SK-N-SH (cell line): ENCODE data around the gene FAM120B. TPM values are rescaled to one million over a fixed set of nuclear protein-coding genes. Genes with fewer than 3 reads are reported as not detected.
"Not testable (repeated sequence)": the region's sequence is repeated elsewhere in the genome, so short reads cannot be mapped to it uniquely, and the experiment has no call there.

Experiments
- CTCF ChIA-PET: fragments of 300-600, 350-600 bp; formaldehyde crosslinking; extraction: SDS; loops from one replicate; lab custom pipeline; 2021; lab: Yijun Ruan, JAX
- POLR2A ChIA-PET: fragments of 350-600 bp; sonication (Branson Sonifier 250); formaldehyde crosslinking; extraction: SDS; loops from one replicate; lab custom pipeline; 2020; ENCODE audit warnings: antibody characterized with exemption, inconsistent platforms; lab: Yijun Ruan, JAX
- DNase-seq: peaks from one replicate; pipeline ENCODE4 v3.0.0; 2012
- H2AFZ ChIP-seq: fragments of 200-600 bp; sonication (generic); 2 replicates; pipeline ENCODE4 v1.8.1; 2016; ENCODE audit warnings: antibody characterized with exemption, mild to moderate bottlenecking, low read depth
- H3F3A ChIP-seq: fragments of 200-600 bp; sonication (generic); replicated peaks from 2 replicates; pipeline ENCODE3; 2016; ENCODE audit warnings: antibody characterized with exemption, mild to moderate bottlenecking; ENCODE audit not compliant: insufficient read depth
- H3K27ac ChIP-seq, 2 experiments: fragments of 200-500 bp in 1 of 2; fragments of 200-600 bp in 1 of 2; sonication (Bioruptor generic) in 1 of 2; sonication (generic), shearing (Covaris generic) in 1 of 2; 2 replicates each; pipeline versions ENCODE4 v1.5.1 to v1.6.1; 2014 to 2016; ENCODE audit warnings: low read depth in 2 of 2, inconsistent platforms in 1 of 2, low read length in 1 of 2, mild to moderate bottlenecking in 1 of 2, mixed read lengths in 1 of 2
- H3K27me3 ChIP-seq: fragments of 200-600 bp; sonication (generic), shearing (Covaris generic); 2 replicates; pipeline ENCODE4 v1.6.1; 2016; ENCODE audit warnings: mixed run types; ENCODE audit not compliant: insufficient read depth
- H3K36me3 ChIP-seq, 2 experiments: fragments of 200-500 bp in 1 of 2; fragments of 200-600 bp in 1 of 2; sonication (Bioruptor generic) in 1 of 2; sonication (generic) in 1 of 2; replicated peaks in 1 of 2; 2 replicates each; pipeline versions ENCODE3 to v1.5.1; 2014 to 2016; ENCODE audit warnings: low read length in 1 of 2, mild to moderate bottlenecking in 1 of 2; ENCODE audit not compliant: insufficient read depth in 2 of 2, control insufficient read depth in 1 of 2
- H3K4me1 ChIP-seq, 2 experiments: fragments of 200-500 bp in 1 of 2; fragments of 200-600 bp in 1 of 2; sonication (Bioruptor generic) in 1 of 2; sonication (generic), shearing (Covaris generic) in 1 of 2; 2 replicates each; pipeline versions ENCODE4 v1.5.1 to v1.6.1; 2014 to 2016; ENCODE audit warnings: low read depth in 1 of 2, low read length in 1 of 2, mixed run types in 1 of 2; ENCODE audit not compliant: insufficient read depth in 2 of 2, control insufficient read depth in 1 of 2
- H3K4me2 ChIP-seq: fragments of 200-600 bp; sonication (generic), shearing (Covaris generic); 2 replicates; pipeline ENCODE4 v1.6.1; 2017; ENCODE audit warnings: mixed run types
- H3K4me3 ChIP-seq, 2 experiments: fragments of 200-500 bp in 1 of 2; fragments of 200-600 bp in 1 of 2; sonication (Bioruptor generic) in 1 of 2; sonication (generic), shearing (Covaris generic) in 1 of 2; 2 replicates each; pipeline versions ENCODE4 v1.5.1 to v1.8.1; 2014 to 2016; ENCODE audit warnings: low read depth in 2 of 2, inconsistent platforms in 1 of 2, low read length in 1 of 2, mild to moderate bottlenecking in 1 of 2, mixed read lengths in 1 of 2, moderate library complexity in 1 of 2
- H3K79me2 ChIP-seq: fragments of 200-600 bp; sonication (generic); 2 replicates; pipeline ENCODE4 v1.8.1; 2017; ENCODE audit warnings: mild to moderate bottlenecking; ENCODE audit not compliant: insufficient read depth
- H3K9ac ChIP-seq: fragments of 200-600 bp; sonication (generic); 2 replicates; pipeline ENCODE4 v1.6.1; 2017; ENCODE audit warnings: mixed run types
- H3K9me2 ChIP-seq: fragments of 200-600 bp; sonication (generic); 2 replicates; pipeline ENCODE4 v1.6.1; 2017; ENCODE audit warnings: mixed run types
- H3K9me3 ChIP-seq: fragments of 200-600 bp; sonication (generic); 2 replicates; pipeline ENCODE4 v1.6.1; 2017; ENCODE audit warnings: mixed run types, mild to moderate bottlenecking, moderate library complexity
- H4K20me1 ChIP-seq: fragments of 200-600 bp; sonication (generic); 2 replicates; pipeline ENCODE4 v1.6.1; 2017; ENCODE audit warnings: mild to moderate bottlenecking, mixed run types; ENCODE audit not compliant: insufficient read depth
- FOXJ3 ChIP-seq: sonication (generic); formaldehyde crosslinking; IDR thresholded peaks from 2 replicates; pipeline ENCODE4 v1.5.1; 2020; ENCODE audit warnings: mild to moderate bottlenecking, missing genetic modification reagents
- JUND ChIP-seq: IDR thresholded peaks from 2 replicates; pipeline ENCODE4 v1.4.0; 2012
- MEF2A ChIP-seq: IDR thresholded peaks from 2 replicates; pipeline ENCODE4 v1.4.0; 2012; ENCODE audit warnings: low read depth, borderline replicate concordance
- NRF1 ChIP-seq: IDR thresholded peaks from 2 replicates; pipeline ENCODE4 v1.6.1; 2012; ENCODE audit warnings: low read depth, mild to moderate bottlenecking, low read length
- RAD21 ChIP-seq: IDR thresholded peaks from 2 replicates; pipeline ENCODE4 v1.6.1; 2012; ENCODE audit warnings: mild to moderate bottlenecking, low read length
- RXRA ChIP-seq: IDR thresholded peaks from 2 replicates; pipeline ENCODE4 v1.4.0; 2012; ENCODE audit warnings: low read depth, mild to moderate bottlenecking, borderline replicate concordance
- SIN3A ChIP-seq: IDR thresholded peaks from 2 replicates; pipeline ENCODE4 v1.6.1; 2012; ENCODE audit warnings: low read depth, mild to moderate bottlenecking, low read length, moderate library complexity, borderline replicate concordance
- TAF1 ChIP-seq: IDR thresholded peaks from 2 replicates; pipeline ENCODE4 v1.6.1; 2012; ENCODE audit warnings: low read depth, mild to moderate bottlenecking, low read length, moderate library complexity, borderline replicate concordance
- WGBS: methylation state at CpG from one replicate; pipeline ENCODE4 v1.1.6; 2017; ENCODE audit warnings: low lambda C conversion rate; 5-methylcytosine and 5-hydroxymethylcytosine counted together
- polyA plus RNA-seq, 3 experiments: library from polyadenylated mRNA; depleted of rRNA; stranded (reverse); fragments of >200 nt; gene quantifications; 2 replicates each; pipeline ENCODE4 v1.2.3, GENCODE V29; 2012
- TF ChIP-seq, protein P1 (sequence below): fragments of 150-350 bp; IDR thresholded peaks from 2 replicates; pipeline ENCODE4 v1.6.1; 2016; ENCODE audit warnings: mild to moderate bottlenecking, low read depth, low read length
- TF ChIP-seq, protein P2 (sequence below): fragments of 200-600 bp; sonication (generic); IDR thresholded peaks from 2 replicates; pipeline ENCODE4 v1.6.1; 2017; ENCODE audit warnings: antibody characterized with exemption, mild to moderate bottlenecking, moderate library complexity
- TF ChIP-seq, protein P3 (sequence below): fragments of 150-350 bp; IDR thresholded peaks from 2 replicates; pipeline ENCODE4 v1.6.1; 2017; ENCODE audit warnings: antibody characterized with exemption, low read length, low read depth, borderline replicate concordance

Gene FAM120B
- polyA plus RNA-seq, 1 of the 3 experiments (the other 2 are of a cell fraction) = 7.7 TPM

DNA sequence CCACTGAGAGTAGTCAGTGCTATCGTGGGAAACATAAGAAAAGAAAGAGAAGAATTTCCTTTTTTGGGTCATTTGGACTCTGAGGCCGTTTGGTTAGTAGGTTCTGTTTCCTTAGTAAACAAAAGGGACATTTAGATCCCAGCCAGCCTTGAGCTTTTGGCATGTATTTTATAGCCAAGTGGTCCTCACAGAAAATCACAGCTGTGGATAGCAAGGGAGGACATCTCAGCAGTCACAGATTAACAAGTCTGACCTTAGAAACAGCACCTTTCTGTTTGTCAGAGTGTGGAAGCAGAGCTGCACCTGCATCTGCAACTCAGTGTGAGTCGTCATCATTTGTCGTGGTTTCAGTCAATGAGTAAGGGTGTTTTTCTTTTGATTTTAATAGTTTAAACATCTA lies 40.5 kb downstream of the FAM120B start:
- H3K79me2 ChIP-seq = peaks cover 29% of the 10 kb centered on the region; the same call in 1 of the 2 replicates
- no peak overlapping the region for H2AFZ ChIP-seq
- no peaks in the 10 kb centered on the region for H3K9me2 ChIP-seq
- H4K20me1 ChIP-seq = 0 out of 2 replicates have a peak, but pooled peaks cover 5% of the 10 kb centered on the region
- peaks cover 50 to 70% of the 10 kb centered on the region in 2 experiments for H3K36me3 ChIP-seq
- DNase-seq = no peak
- no peaks in the 10 kb centered on the region; a peak in 2 of 4 replicates for H3K4me1 ChIP-seq
- H3K4me2 ChIP-seq = no peak overlapping the region
- H3K9me3 ChIP-seq = no peaks in the 10 kb centered on the region
- H3K27me3 ChIP-seq = no peaks in the 10 kb centered on the region
- H3K9ac ChIP-seq = no peak overlapping the region
- H3K4me3 ChIP-seq = no peak overlapping the region
- ChIA-PET CTCF (interaction anchor here (0.6 kb wide), 1 partner anchor 12 kb away, joined by 4 read pairs; no protein-coding TSS in a partner anchor), POLR2A (no interaction called here)
- WGBS = 96% methylated on average over 4 of the region's 4 CpGs
- H3F3A ChIP-seq = no peaks in the 10 kb centered on the region
- TF ChIP-seq, protein P1, sequence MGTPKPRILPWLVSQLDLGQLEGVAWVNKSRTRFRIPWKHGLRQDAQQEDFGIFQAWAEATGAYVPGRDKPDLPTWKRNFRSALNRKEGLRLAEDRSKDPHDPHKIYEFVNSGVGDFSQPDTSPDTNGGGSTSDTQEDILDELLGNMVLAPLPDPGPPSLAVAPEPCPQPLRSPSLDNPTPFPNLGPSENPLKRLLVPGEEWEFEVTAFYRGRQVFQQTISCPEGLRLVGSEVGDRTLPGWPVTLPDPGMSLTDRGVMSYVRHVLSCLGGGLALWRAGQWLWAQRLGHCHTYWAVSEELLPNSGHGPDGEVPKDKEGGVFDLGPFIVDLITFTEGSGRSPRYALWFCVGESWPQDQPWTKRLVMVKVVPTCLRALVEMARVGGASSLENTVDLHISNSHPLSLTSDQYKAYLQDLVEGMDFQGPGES = no peak
- TF ChIP-seq, protein P2, sequence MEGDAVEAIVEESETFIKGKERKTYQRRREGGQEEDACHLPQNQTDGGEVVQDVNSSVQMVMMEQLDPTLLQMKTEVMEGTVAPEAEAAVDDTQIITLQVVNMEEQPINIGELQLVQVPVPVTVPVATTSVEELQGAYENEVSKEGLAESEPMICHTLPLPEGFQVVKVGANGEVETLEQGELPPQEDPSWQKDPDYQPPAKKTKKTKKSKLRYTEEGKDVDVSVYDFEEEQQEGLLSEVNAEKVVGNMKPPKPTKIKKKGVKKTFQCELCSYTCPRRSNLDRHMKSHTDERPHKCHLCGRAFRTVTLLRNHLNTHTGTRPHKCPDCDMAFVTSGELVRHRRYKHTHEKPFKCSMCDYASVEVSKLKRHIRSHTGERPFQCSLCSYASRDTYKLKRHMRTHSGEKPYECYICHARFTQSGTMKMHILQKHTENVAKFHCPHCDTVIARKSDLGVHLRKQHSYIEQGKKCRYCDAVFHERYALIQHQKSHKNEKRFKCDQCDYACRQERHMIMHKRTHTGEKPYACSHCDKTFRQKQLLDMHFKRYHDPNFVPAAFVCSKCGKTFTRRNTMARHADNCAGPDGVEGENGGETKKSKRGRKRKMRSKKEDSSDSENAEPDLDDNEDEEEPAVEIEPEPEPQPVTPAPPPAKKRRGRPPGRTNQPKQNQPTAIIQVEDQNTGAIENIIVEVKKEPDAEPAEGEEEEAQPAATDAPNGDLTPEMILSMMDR = no peak
- TF ChIP-seq RXRA (no peak), SIN3A (no peak), NRF1 (no peak), RAD21 (no peak)
- TF ChIP-seq, protein P3, sequence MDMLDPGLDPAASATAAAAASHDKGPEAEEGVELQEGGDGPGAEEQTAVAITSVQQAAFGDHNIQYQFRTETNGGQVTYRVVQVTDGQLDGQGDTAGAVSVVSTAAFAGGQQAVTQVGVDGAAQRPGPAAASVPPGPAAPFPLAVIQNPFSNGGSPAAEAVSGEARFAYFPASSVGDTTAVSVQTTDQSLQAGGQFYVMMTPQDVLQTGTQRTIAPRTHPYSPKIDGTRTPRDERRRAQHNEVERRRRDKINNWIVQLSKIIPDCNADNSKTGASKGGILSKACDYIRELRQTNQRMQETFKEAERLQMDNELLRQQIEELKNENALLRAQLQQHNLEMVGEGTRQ = no peak
- H3K27ac ChIP-seq = no peak overlapping the region

DNA sequence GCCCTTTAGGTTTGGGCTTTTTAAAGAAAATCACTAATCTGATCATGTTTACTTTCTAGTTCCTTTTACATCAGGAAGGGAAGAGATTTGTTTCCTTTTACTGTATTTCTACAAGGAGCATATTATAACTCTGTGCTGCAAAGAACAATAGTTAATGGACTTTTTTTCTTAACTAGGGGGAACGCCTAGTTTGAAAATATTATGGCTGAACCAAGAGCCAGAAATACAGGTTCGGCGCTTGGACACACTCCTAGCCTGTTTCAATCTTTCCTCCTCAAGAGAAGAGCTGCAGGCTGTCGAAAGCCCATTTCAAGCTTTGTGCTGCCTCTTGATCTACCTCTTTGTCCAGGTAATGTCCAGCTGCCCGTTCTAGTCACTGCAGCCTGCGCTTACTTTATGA lies 41.4 kb downstream of the FAM120B start:
- H3K9ac ChIP-seq = no peak overlapping the region
- H3K9me2 ChIP-seq = no peaks in the 10 kb centered on the region
- no peaks in the 10 kb centered on the region for H3K27me3 ChIP-seq
- no peak for DNase-seq
- peaks cover 21% of the 10 kb centered on the region; the same call in 1 of the 2 replicates for H3K79me2 ChIP-seq
- ChIA-PET POLR2A (no interaction called here), CTCF (no interaction called here)
- H3K4me2 ChIP-seq = no peak overlapping the region
- H3K36me3 ChIP-seq = peaks cover 50 to 63% of the 10 kb centered on the region in 2 experiments
- no peaks in the 10 kb centered on the region for H3F3A ChIP-seq
- no peaks in the 10 kb centered on the region for H3K9me3 ChIP-seq
- 96% methylated on average over 6 of the region's 6 CpGs for WGBS
- 0 out of 2 replicates have a peak, but pooled peaks cover 5% of the 10 kb centered on the region for H4K20me1 ChIP-seq
- no peak overlapping the region for H2AFZ ChIP-seq
- no peak overlapping the region for H3K27ac ChIP-seq
- no peak for TF ChIP-seq JUND
- TF ChIP-seq SIN3A = no peak
- TF ChIP-seq FOXJ3 (CRISPR knock-in tag) = no peak
- TF ChIP-seq TAF1 = no peak
- no peak for TF ChIP-seq MEF2A
- TF ChIP-seq RAD21 = no peak
- H3K4me3 ChIP-seq = no peak overlapping the region
- no peaks in the 10 kb centered on the region; a peak in 2 of 4 replicates for H3K4me1 ChIP-seq

DNA sequence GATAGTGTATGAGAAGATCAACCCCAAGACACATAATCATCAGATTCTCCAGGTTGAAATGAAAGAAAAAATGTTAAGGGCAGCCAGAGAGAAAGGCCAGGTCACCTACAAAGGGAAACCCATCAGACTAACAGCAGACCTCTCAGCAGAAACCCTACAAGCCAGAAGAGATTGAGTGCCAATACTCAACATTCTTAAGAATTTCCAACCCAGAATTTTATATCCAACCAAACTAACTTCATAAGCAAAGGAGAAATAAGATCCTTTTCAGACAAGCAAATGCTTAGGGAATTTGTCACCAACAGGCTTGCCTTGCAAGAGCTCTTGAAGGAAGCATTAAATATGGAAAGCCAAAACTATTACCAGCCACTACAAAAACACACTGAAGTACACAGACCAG lies 44.9 kb downstream of the FAM120B start:
- H3K9me2 ChIP-seq, H2AFZ ChIP-seq, H3K9ac ChIP-seq, H3K4me1 ChIP-seq, H3K9me3 ChIP-seq, POLR2A ChIA-PET, H3F3A ChIP-seq, DNase-seq, H3K27me3 ChIP-seq, H4K20me1 ChIP-seq, H3K4me2 ChIP-seq, H3K27ac ChIP-seq, H3K4me3 ChIP-seq: not testable (repeated sequence)
- Histone ChIP-seq H3K36me3 (peaks cover 32 to 44% of the 10 kb centered on the region in 2 experiments), H3K79me2 (peaks cover 12% of the 10 kb centered on the region; the same call in 1 of the 2 replicates)
- CTCF ChIA-PET = interaction anchor here (1.2 to 1.5 kb wide), 2 partner anchors 9 to 562 kb away, joined by 4 to 6 read pairs; no protein-coding TSS in a partner anchor

DNA sequence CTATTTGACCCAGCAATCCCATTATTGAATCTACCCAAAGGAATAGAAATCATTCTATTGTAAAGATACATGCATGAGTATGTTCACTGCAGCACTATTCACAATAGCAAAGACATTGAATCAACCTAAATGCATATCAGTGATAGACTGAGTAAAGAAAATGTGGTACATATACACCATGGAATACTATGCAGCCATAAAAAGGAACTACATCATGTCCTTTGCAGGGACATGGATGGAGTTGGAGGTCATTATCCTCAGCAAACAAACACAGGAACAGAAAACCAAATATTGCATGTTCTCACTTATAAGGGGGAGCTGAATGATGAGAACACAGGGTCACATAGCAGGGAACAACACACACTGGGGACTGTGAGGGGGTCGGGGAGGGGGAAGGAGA lies 48.6 kb downstream of the FAM120B start:
- H3K9me3 ChIP-seq, H3F3A ChIP-seq, POLR2A ChIA-PET, H3K9me2 ChIP-seq, H3K4me3 ChIP-seq, H3K27ac ChIP-seq, H3K9ac ChIP-seq, CTCF ChIA-PET, H3K4me1 ChIP-seq, H3K4me2 ChIP-seq, H4K20me1 ChIP-seq, DNase-seq, H3K27me3 ChIP-seq, H3K79me2 ChIP-seq, H2AFZ ChIP-seq: not testable (repeated sequence)
- peaks cover 30 to 39% of the 10 kb centered on the region in 2 experiments for H3K36me3 ChIP-seq
- 77% methylated on average over 1 of the region's 1 CpG for WGBS
